H1 (cell line): ENCODE measurements around the gene GLRA1. TPM values are rescaled to one million over a fixed set of nuclear protein-coding genes. Genes with fewer than 3 reads are reported as not detected.

ENCODE experiments used
- CTCF ChIA-PET: fragments of 300-600 bp; sonication (Branson Sonifier 250); formaldehyde crosslinking; loops from one replicate; lab custom pipeline; 2021; ENCODE audit not compliant: partially characterized antibody; lab: Charles Lee
- POLR2A ChIA-PET: fragments of 300-600 bp; sonication (Branson Sonifier 250); formaldehyde crosslinking; loops from one replicate; lab custom pipeline; 2021; ENCODE audit warnings: inconsistent platforms; ENCODE audit not compliant: partially characterized antibody; lab: Charles Lee
- DNase-seq, 2 experiments: peaks; one replicate each; pipeline versions ENCODE4 v3.0.0 to v3.0.0-alpha.2; 2010 to 2022; ENCODE audit warnings: low spot score in 2 of 2, low read depth in 1 of 2, mixed read lengths in 1 of 2
- FAIRE-seq: peaks from 2 replicates; lab custom pipeline; 2011; peaks lifted over from hg19 to GRCh38; lab: Jason Lieb, UNC
- H2AFZ ChIP-seq: 2 replicates; pipeline ENCODE4 v1.8.1; 2012; ENCODE audit warnings: low read length, inconsistent platforms
- H2AK5ac ChIP-seq: 2 replicates; pipeline ENCODE4 v1.6.1; 2013; ENCODE audit warnings: low read depth, low read length
- H2BK120ac ChIP-seq: replicated peaks from 2 replicates; pipeline ENCODE3; 2013; ENCODE audit warnings: low read depth, low read length, inconsistent platforms
- H2BK12ac ChIP-seq: 2 replicates; pipeline ENCODE4 v1.6.1; 2013; ENCODE audit warnings: low read depth, low read length
- H2BK15ac ChIP-seq: 2 replicates; pipeline ENCODE4 v1.6.1; 2013; ENCODE audit warnings: low read length
- H2BK20ac ChIP-seq: 2 replicates; pipeline ENCODE4 v1.6.1; 2013; ENCODE audit warnings: low read length
- H2BK5ac ChIP-seq: 2 replicates; pipeline ENCODE4 v1.6.1; 2013; ENCODE audit warnings: low read depth, low read length
- H3K14ac ChIP-seq: 2 replicates; pipeline ENCODE4 v1.6.1; 2013; ENCODE audit warnings: inconsistent platforms; ENCODE audit not compliant: insufficient read length
- H3K18ac ChIP-seq: 2 replicates; pipeline ENCODE4 v1.6.1; 2013; ENCODE audit warnings: low read length; ENCODE audit errors: extremely low read depth
- H3K23ac ChIP-seq: 2 replicates; pipeline ENCODE4 v1.6.1; 2013; ENCODE audit warnings: inconsistent platforms; ENCODE audit not compliant: insufficient read length
- H3K23me2 ChIP-seq: 2 replicates; pipeline ENCODE4 v1.6.1; 2013; ENCODE audit warnings: low read depth, low read length
- H3K27ac ChIP-seq: 2 replicates; pipeline ENCODE4 v1.6.1; 2011; ENCODE audit warnings: low read depth, low read length, inconsistent platforms
- H3K27me3 ChIP-seq, 4 experiments: replicated peaks in 1 of 4; 1 replicate in 1 of 4; 2 replicates in 3 of 4; pipeline versions ENCODE4 v1.6.1 to v1.8.1; 2011 to 2013; ENCODE audit warnings: low read length in 3 of 4, mild to moderate bottlenecking in 3 of 4, inconsistent platforms in 2 of 4, mixed read lengths in 2 of 4, moderate library complexity in 1 of 4; ENCODE audit not compliant: control insufficient read depth in 3 of 4, insufficient read depth in 3 of 4; ENCODE audit errors: extremely low read depth in 1 of 4
- H3K36me3 ChIP-seq, 4 experiments: 2 replicates each; pipeline versions ENCODE4 v1.6.1 to v1.8.1; 2011 to 2013; ENCODE audit warnings: mild to moderate bottlenecking in 4 of 4, low read length in 3 of 4, moderate library complexity in 2 of 4, control low read depth in 1 of 4, inconsistent platforms in 1 of 4; ENCODE audit not compliant: insufficient read depth in 4 of 4, control insufficient read depth in 2 of 4
- H3K4ac ChIP-seq: replicated peaks from 2 replicates; pipeline ENCODE3; 2013; ENCODE audit warnings: low read length, low read depth, mixed read lengths, inconsistent platforms; ENCODE audit not compliant: insufficient read length
- H3K4me1 ChIP-seq, 4 experiments: replicated peaks in 1 of 4; 1 replicate in 1 of 4; 2 replicates in 3 of 4; pipeline versions ENCODE4 v1.6.1 to v1.8.1; 2011 to 2013; ENCODE audit warnings: low read length in 3 of 4, inconsistent platforms in 2 of 4, mixed read lengths in 1 of 4; ENCODE audit not compliant: insufficient read depth in 4 of 4, control insufficient read depth in 3 of 4
- H3K4me2 ChIP-seq, 2 experiments: 2 replicates each; pipeline versions ENCODE4 v1.6.1 to v1.8.1; 2011 to 2013; ENCODE audit warnings: low read depth in 2 of 2, low read length in 2 of 2, control low read depth in 1 of 2, inconsistent platforms in 1 of 2, mild to moderate bottlenecking in 1 of 2; ENCODE audit not compliant: insufficient read depth in 1 of 2
- H3K4me3 ChIP-seq, 4 experiments: fragments of 200-600, 300-600 bp in 1 of 4; sonication (generic), shearing (Covaris generic), sonication (Bioruptor Twin) in 1 of 4; 2 replicates each; pipeline versions ENCODE4 v1.5.1 to v1.8.1; 2011 to 2016; ENCODE audit warnings: low read length in 4 of 4, low read depth in 3 of 4, control low read depth in 2 of 4, inconsistent platforms in 2 of 4, mild to moderate bottlenecking in 2 of 4, mixed read lengths in 1 of 4, moderate library complexity in 1 of 4; ENCODE audit not compliant: insufficient read depth in 2 of 4; ENCODE audit errors: extremely low read depth in 1 of 4
- H3K56ac ChIP-seq: replicated peaks from 2 replicates; pipeline ENCODE3; 2013; ENCODE audit warnings: low read depth, mild to moderate bottlenecking, mixed read lengths, low read length, inconsistent platforms; ENCODE audit not compliant: insufficient read length
- H3K79me1 ChIP-seq: 2 replicates; pipeline ENCODE4 v1.6.1; 2013; ENCODE audit warnings: low read depth, low read length, control low read depth
- H3K79me2 ChIP-seq, 2 experiments: 2 replicates each; pipeline versions ENCODE4 v1.6.1 to v1.8.1; 2012 to 2013; ENCODE audit warnings: low read length in 2 of 2, mild to moderate bottlenecking in 2 of 2, inconsistent platforms in 1 of 2; ENCODE audit not compliant: insufficient read depth in 2 of 2, control insufficient read depth in 1 of 2
- H3K9ac ChIP-seq, 4 experiments: replicated peaks in 1 of 4; 1 replicate in 1 of 4; 2 replicates in 3 of 4; pipeline versions ENCODE4 v1.6.1 to v1.8.1; 2011 to 2013; ENCODE audit warnings: low read depth in 3 of 4, low read length in 3 of 4, control low read depth in 2 of 4, mild to moderate bottlenecking in 2 of 4, moderate library complexity in 2 of 4, inconsistent platforms in 1 of 4; ENCODE audit errors: extremely low read depth in 1 of 4
- H3K9me3 ChIP-seq, 2 experiments: 2 replicates each; pipeline versions ENCODE4 v1.6.1 to v1.8.1; 2012 to 2013; ENCODE audit warnings: mild to moderate bottlenecking in 2 of 2, moderate library complexity in 2 of 2, control low read depth in 1 of 2, inconsistent platforms in 1 of 2, low read depth in 1 of 2, low read length in 1 of 2, mixed read lengths in 1 of 2; ENCODE audit not compliant: insufficient read depth in 2 of 2
- H4K20me1 ChIP-seq, 2 experiments: replicated peaks in 1 of 2; 2 replicates each; pipeline versions ENCODE3 to v1.8.1; 2011 to 2013; ENCODE audit warnings: inconsistent platforms in 2 of 2, low read length in 2 of 2, mild to moderate bottlenecking in 1 of 2; ENCODE audit not compliant: insufficient read depth in 2 of 2, control insufficient read depth in 1 of 2
- H4K5ac ChIP-seq: 2 replicates; pipeline ENCODE4 v1.6.1; 2013; ENCODE audit warnings: low read length, low read depth, mixed read lengths, inconsistent platforms; ENCODE audit not compliant: insufficient read length
- H4K8ac ChIP-seq: 2 replicates; pipeline ENCODE4 v1.8.0; 2013; ENCODE audit warnings: mild to moderate bottlenecking, moderate library complexity, low read length, inconsistent platforms; ENCODE audit not compliant: insufficient read depth; ENCODE audit errors: extremely low read depth
- H4K91ac ChIP-seq: replicated peaks from 2 replicates; pipeline ENCODE3; 2013; ENCODE audit warnings: low read length, mixed read lengths, inconsistent platforms; ENCODE audit not compliant: insufficient read length
- EGR1 ChIP-seq: IDR thresholded peaks from 2 replicates; pipeline ENCODE4 v1.6.1; 2011; ENCODE audit warnings: low read depth, low read length, borderline replicate concordance
- EZH2 ChIP-seq: fragments of 200-600 bp; sonication (generic); IDR thresholded peaks from 2 replicates; pipeline ENCODE4 v1.7.1; 2012; ENCODE audit warnings: low read depth, mild to moderate bottlenecking, moderate library complexity, low read length, inconsistent platforms; ENCODE audit not compliant: severe bottlenecking
- FOSL1 ChIP-seq: IDR thresholded peaks from 2 replicates; pipeline ENCODE4 v1.6.1; 2011; ENCODE audit warnings: mild to moderate bottlenecking, low read depth, low read length, moderate library complexity; ENCODE audit not compliant: insufficient read depth
- TEAD4 ChIP-seq: IDR thresholded peaks from 2 replicates; pipeline ENCODE4 v1.6.1; 2012; ENCODE audit warnings: low read depth, low read length, inconsistent platforms, mixed read lengths
- WGBS, 2 experiments: shearing (Covaris generic) in 1 of 2; methylation state at CpG; one replicate each; pipeline versions ENCODE4 v1.1.6 to v1.1.7; 2013 to 2015; ENCODE audit warnings: low lambda C conversion rate in 2 of 2, mixed read lengths in 2 of 2, inconsistent platforms in 1 of 2, low coverage in 1 of 2, missing lambda C conversion rate in 1 of 2; ENCODE audit not compliant: insufficient replicate concordance in 2 of 2, insufficient coverage in 1 of 2, insufficient read length in 1 of 2; ENCODE audit errors: extremely low coverage in 1 of 2, missing lambda C conversion rate in 1 of 2; 5-methylcytosine and 5-hydroxymethylcytosine counted together
- polyA plus RNA-seq, 7 experiments: library from polyadenylated mRNA; depleted of rRNA in 3 of 7; stranded (reverse) in 5 of 7; unstranded in 2 of 7; fragments of >200 nt in 5 of 7; fragments of 200-250 nt in 2 of 7; gene quantifications; 1 replicate in 5 of 7; 2 replicates in 1 of 7; 4 replicates in 1 of 7; pipeline versions ENCODE4 v1.2.1 to v1.2.3, GENCODE V29; 2011 to 2013; ENCODE audit warnings: missing spikeins in 2 of 7, mixed read lengths in 2 of 7
- total RNA-seq: library from RNA; stranded (reverse); fragmentation: NEBNext Ultra II Directional; extraction: Animal tissue kit (Norgen Biotek cat#: 25700); gene quantifications from 2 replicates; pipeline ENCODE4 v1.2.1, GENCODE V29; 2021

GLRA1 gene
- total and polyA plus RNA-seq, 2 of the 8 experiments (the other 6 are each of a cell fraction or from before 2014, with no cell fraction given), result not detected

- Histone ChIP-seq H3K79me1 (peaks cover 3% of the 10 kb centered on the region; the same call in 1 of the 2 replicates), H4K5ac (no peak overlapping the region), H3K27me3 (no peaks in the 10 kb centered on the region), H4K91ac (no peak overlapping the region), H3K23ac (no peak overlapping the region), H3K23me2 (no peaks in the 10 kb centered on the region), H2AK5ac (no peak overlapping the region), H3K18ac (no peak overlapping the region), H3K4ac (no peak overlapping the region), H3K9me3 (no peaks in the 10 kb centered on the region), H2BK12ac (no peak overlapping the region), H3K4me2 (no peak overlapping the region), H4K8ac (no peak overlapping the region), H4K20me1 (peaks cover 0 to 12% of the 10 kb centered on the region in 2 experiments), H3K14ac (no peak overlapping the region), H2BK15ac (no peak overlapping the region), H2AFZ (no peak overlapping the region), H2BK5ac (no peak overlapping the region), H3K4me3 (no peak overlapping the region), H3K36me3 (peaks cover 12 to 81% (median 38%) of the 10 kb centered on the region in 4 experiments; a peak in 6 of 8 replicates), H3K4me1 (peaks cover 0 to 3% (median 0%) of the 10 kb centered on the region in 4 experiments; a peak in 1 of 7 replicates), H3K27ac (no peak overlapping the region), H2BK120ac (no peak overlapping the region), H3K9ac (no peak overlapping the region), H3K56ac (no peak overlapping the region), H2BK20ac (no peak overlapping the region), H3K79me2 (peaks cover 0 to 28% of the 10 kb centered on the region in 2 experiments; a peak in 2 of 4 replicates)
- WGBS, 2 experiments, result 71% methylated on average over 1 of the region's 1 CpG; no CpG with 5 or more reads in 1 of the 2 experiments
- ChIA-PET CTCF (interaction anchor here (2.1 kb wide), 1 partner anchor 333 kb away, joined by 7 read pairs; no protein-coding TSS in a partner anchor), POLR2A (interaction anchor here (0.9 kb wide), 1 partner anchor 12 kb away, joined by 3 read pairs; no protein-coding TSS in a partner anchor)
- no peak for DNase-seq
- FAIRE-seq, result no peak
- TF ChIP-seq EZH2 (no peak), FOSL1 (no peak), EGR1 (no peak), TEAD4 (no peak)
Measured at GRCh38 chr5:151810449-151810848, 114.2 kb downstream of the GLRA1 start.
